HG03565 (cell line): ENCODE data around the gene PIP5K1B.

Experiments
- ATAC-seq: cut with Tn5 transposase; IDR thresholded peaks from one replicate; pipeline ENCODE4 v1.9.1; 2021; ENCODE audit warnings: mild to moderate bottlenecking, moderate library complexity; ENCODE audit not compliant: unreplicated experiment

PIP5K1B gene

GRCh38 chr9:68947842-68948569, 243.0 kb downstream of the PIP5K1B start:
- no peak for ATAC-seq

- no peak for ATAC-seq
Measured at GRCh38 chr9:68949271-68950000, 244.4 kb downstream of the PIP5K1B start.

- ATAC-seq: no peak
Measured at GRCh38 chr9:68950188-68950587, 245.1 kb downstream of the PIP5K1B start.

GRCh38 chr9:68950689-68951088, 245.6 kb downstream of the PIP5K1B start:
- ATAC-seq: no peak

- peak; percentile 64 for ATAC-seq
Measured at GRCh38 chr9:68951879-68952659, 247.0 kb downstream of the PIP5K1B start.

- ATAC-seq: no peak
Measured at GRCh38 chr9:68953771-68954170, 248.7 kb downstream of the PIP5K1B start.

- ATAC-seq: no peak
Measured at GRCh38 chr9:68955330-68955729, 250.3 kb downstream of the PIP5K1B start.

GRCh38 chr9:68957479-68957878, 252.4 kb downstream of the PIP5K1B start:
- no peak for ATAC-seq

- no peak for ATAC-seq
Measured at GRCh38 chr9:68961587-68961986, 256.5 kb downstream of the PIP5K1B start.

GRCh38 chr9:68963416-68963815, 258.4 kb downstream of the PIP5K1B start:
- ATAC-seq: no peak

GRCh38 chr9:68964102-68964541, 259.1 kb downstream of the PIP5K1B start:
- no peak for ATAC-seq

- no peak for ATAC-seq
Measured at GRCh38 chr9:68964765-68965164, 259.7 kb downstream of the PIP5K1B start.

GRCh38 chr9:68966496-68966944, 261.5 kb downstream of the PIP5K1B start:
- ATAC-seq: peak; percentile 77

- ATAC-seq: no peak
Measured at GRCh38 chr9:68967800-68968199, 262.8 kb downstream of the PIP5K1B start.

- no peak for ATAC-seq
Measured at GRCh38 chr9:68969538-68969937, 264.5 kb downstream of the PIP5K1B start.

GRCh38 chr9:68970151-68970550, 265.1 kb downstream of the PIP5K1B start:
- ATAC-seq: no peak

- no peak for ATAC-seq
Measured at GRCh38 chr9:68973619-68974018, 268.6 kb downstream of the PIP5K1B start.

- ATAC-seq: peak; percentile 95
Measured at GRCh38 chr9:68974431-68974830, 269.4 kb downstream of the PIP5K1B start.

- no peak for ATAC-seq
Measured at GRCh38 chr9:68974901-68975300, 269.9 kb downstream of the PIP5K1B start.

- no peak for ATAC-seq
Measured at GRCh38 chr9:68975365-68976043, 270.5 kb downstream of the PIP5K1B start.

GRCh38 chr9:68978066-68978465, 273.0 kb downstream of the PIP5K1B start:
- no peak for ATAC-seq
